Forelimb muscle (tissue), 1 donor: ENCODE results near the gene FAM124A. TPM values are rescaled to one million over a fixed set of nuclear protein-coding genes. Genes with fewer than 3 reads are reported as not detected.

Experiments used
- DNase-seq: peaks from one replicate; pipeline ENCODE4 v3.0.0-alpha.2; 2013; ENCODE audit warnings: low read depth
- polyA plus RNA-seq: library from polyadenylated mRNA; unstranded; fragments of 120-200 nt; gene quantifications from one replicate; pipeline ENCODE4 v1.2.1, GENCODE V29; 2013; ENCODE audit not compliant: insufficient read length

The FAM124A gene
- polyA plus RNA-seq = 1.6 TPM

GRCh38 chr13:51222037-51222685 lies at the start of gene FAM124A:
FAM124A (plus strand) TSS chr13:51222398; CDS start chr13:51222502, 104 bp downstream.
- no peak for DNase-seq

- DNase-seq = no peak
Measured at GRCh38 chr13:51175021-51175420, 47.2 kb upstream of the FAM124A start.

GRCh38 chr13:51175639-51176038 lies 46.6 kb upstream of the FAM124A start:
- DNase-seq = no peak

GRCh38 chr13:51177188-51177587 lies 45.0 kb upstream of the FAM124A start:
- no peak for DNase-seq

- no peak for DNase-seq
Measured at GRCh38 chr13:51178456-51179074, 43.6 kb upstream of the FAM124A start.

- no peak for DNase-seq
Measured at GRCh38 chr13:51179432-51179971, 42.7 kb upstream of the FAM124A start.

- DNase-seq = no peak
Measured at GRCh38 chr13:51180853-51181511, 41.2 kb upstream of the FAM124A start.

GRCh38 chr13:51181786-51182383 lies 40.3 kb upstream of the FAM124A start:
- DNase-seq = no peak

GRCh38 chr13:51191743-51192142 lies 30.5 kb upstream of the FAM124A start:
- no peak for DNase-seq

- DNase-seq = no peak
Measured at GRCh38 chr13:51192348-51192747, 29.9 kb upstream of the FAM124A start.

GRCh38 chr13:51193387-51193786 lies 28.8 kb upstream of the FAM124A start:
- DNase-seq = no peak

- no peak for DNase-seq
Measured at GRCh38 chr13:51194942-51195341, 27.3 kb upstream of the FAM124A start.

GRCh38 chr13:51201886-51202285 lies 20.3 kb upstream of the FAM124A start:
- DNase-seq = no peak

- DNase-seq = no peak
Measured at GRCh38 chr13:51202477-51203046, 19.6 kb upstream of the FAM124A start.

GRCh38 chr13:51206584-51206983 lies 15.6 kb upstream of the FAM124A start:
- DNase-seq = no peak

GRCh38 chr13:51207881-51208280 lies 14.3 kb upstream of the FAM124A start:
- no peak for DNase-seq

GRCh38 chr13:51208716-51209115 lies 13.5 kb upstream of the FAM124A start:
- DNase-seq = no peak

GRCh38 chr13:51211910-51212309 lies 10.3 kb upstream of the FAM124A start:
- no peak for DNase-seq

GRCh38 chr13:51212758-51213157 lies 9.4 kb upstream of the FAM124A start:
- no peak for DNase-seq

GRCh38 chr13:51213173-51213728 lies 8.9 kb upstream of the FAM124A start:
- no peak for DNase-seq

GRCh38 chr13:51218626-51219025 lies 3.6 kb upstream of the FAM124A start:
- DNase-seq = no peak

GRCh38 chr13:51220706-51221105 lies 1.5 kb upstream of the FAM124A start:
- no peak for DNase-seq
